Endodermal cell (in vitro differentiated cells): ENCODE measurements around the gene TUB. TPM values are rescaled to one million over a fixed set of nuclear protein-coding genes. Genes with fewer than 3 reads are reported as not detected.

Source experiments
- DNase-seq: peaks from one replicate; pipeline ENCODE4 v3.0.0-alpha.2; 2017
- H3K27ac ChIP-seq: 2 replicates; pipeline ENCODE4 v1.5.1; 2013; ENCODE audit warnings: mild to moderate bottlenecking, low read depth, low read length, moderate library complexity
- H3K27me3 ChIP-seq: 2 replicates; pipeline ENCODE4 v1.6.1; 2013; ENCODE audit warnings: mild to moderate bottlenecking, low read length, moderate library complexity; ENCODE audit not compliant: insufficient read depth, control insufficient read depth, poor library complexity, severe bottlenecking
- H3K36me3 ChIP-seq: 2 replicates; pipeline ENCODE4 v1.7.0; 2013; ENCODE audit warnings: mild to moderate bottlenecking, low read length, moderate library complexity; ENCODE audit not compliant: control insufficient read depth, insufficient read depth
- H3K4me1 ChIP-seq: one replicate; pipeline ENCODE4 v1.7.0; 2013; ENCODE audit warnings: low read length; ENCODE audit not compliant: control insufficient read depth, insufficient read depth
- H3K4me3 ChIP-seq: 2 replicates; pipeline ENCODE4 v1.5.1; 2013; ENCODE audit warnings: mild to moderate bottlenecking, low read length, moderate library complexity
- H3K9ac ChIP-seq: 2 replicates; pipeline ENCODE4 v1.6.1; 2013; ENCODE audit warnings: mild to moderate bottlenecking, low read length, moderate library complexity; ENCODE audit not compliant: poor library complexity, severe bottlenecking; ENCODE audit errors: extremely low read depth
- H3K9me3 ChIP-seq: 2 replicates; pipeline ENCODE4 v1.6.1; 2013; ENCODE audit warnings: mild to moderate bottlenecking, low read length, moderate library complexity; ENCODE audit not compliant: control insufficient read depth
- H3K27ac Mint-ChIP-seq: 2 replicates; pipeline ENCODE4 v1.8.0; 2020; ENCODE audit warnings: mixed read lengths
- H3K27me3 Mint-ChIP-seq: 2 replicates; pipeline ENCODE4 v1.8.0; 2021; ENCODE audit warnings: mild to moderate bottlenecking, mixed read lengths; ENCODE audit not compliant: insufficient read depth
- H3K36me3 Mint-ChIP-seq: 2 replicates; pipeline ENCODE4 v1.8.0; 2020; ENCODE audit warnings: low read depth, mixed read lengths
- H3K4me1 Mint-ChIP-seq: 2 replicates; pipeline ENCODE4 v1.8.0; 2020; ENCODE audit warnings: mixed read lengths
- H3K4me3 Mint-ChIP-seq: 2 replicates; pipeline ENCODE4 v1.8.0; 2020; ENCODE audit warnings: mild to moderate bottlenecking, moderate library complexity, mixed read lengths
- H3K9me3 Mint-ChIP-seq: 2 replicates; pipeline ENCODE4 v1.8.0; 2020; ENCODE audit warnings: mild to moderate bottlenecking, mixed read lengths
- CTCF ChIP-seq: fragments of 200-600 bp; sonication (generic); conservative IDR thresholded peaks from 2 replicates; pipeline ENCODE4 v1.5.0; 2021; ENCODE audit warnings: antibody characterized with exemption, mild to moderate bottlenecking
- WGBS, 2 experiments: methylation state at CpG; one replicate each; pipeline versions ENCODE4 v1.1.5 to v1.1.7; 2013; ENCODE audit warnings: missing lambda C conversion rate in 2 of 2, mixed read lengths in 1 of 2; ENCODE audit not compliant: insufficient coverage in 1 of 2, insufficient read length in 1 of 2; 5-methylcytosine and 5-hydroxymethylcytosine counted together
- total RNA-seq, 2 donors: library from RNA; stranded (reverse); fragmentation: NEBNext Ultra II Directional in 1 of 2; extraction: Animal tissue kit (Norgen Biotek cat#: 25700) in 1 of 2; gene quantifications; 2 replicates in 1 of 2; 3 replicates in 1 of 2; pipeline ENCODE4 v1.2.1, GENCODE V29; 2021

The TUB gene
- total RNA-seq, 2 donors from 2014 or later = 15.8 to 29.9 TPM

- Mint-ChIP-seq H3K4me3 (no peak overlapping the region), H3K4me1 (peaks cover 13% of the 10 kb centered on the region), H3K27ac (no peak overlapping the region), H3K27me3 (peaks cover 3% of the 10 kb centered on the region), H3K9me3 (no peaks in the 10 kb centered on the region), H3K36me3 (no peaks in the 10 kb centered on the region)
- DNase-seq = no peak
- Histone ChIP-seq H3K9me3 (no peaks in the 10 kb centered on the region), H3K27ac (no peak overlapping the region), H3K27me3 (no peaks in the 10 kb centered on the region), H3K9ac (no peak overlapping the region), H3K4me1 (no peaks in the 10 kb centered on the region), H3K4me3 (no peak overlapping the region), H3K36me3 (no peaks in the 10 kb centered on the region)
- WGBS, 2 experiments = 89 to 100% methylated on average over 1 to 3 of the region's 3 CpGs
- no peak for TF ChIP-seq CTCF
Observed at GRCh38 chr11:8060146-8060719, 20.8 kb upstream of the TUB start.

- H3K9me3 Mint-ChIP-seq = no peaks in the 10 kb centered on the region
- Histone ChIP-seq H3K9ac (no peak overlapping the region), H3K27me3 (no peaks in the 10 kb centered on the region), H3K4me3 (no peak overlapping the region), H3K9me3 (no peaks in the 10 kb centered on the region), H3K4me1 (no peaks in the 10 kb centered on the region), H3K36me3 (no peaks in the 10 kb centered on the region), H3K27ac (no peak overlapping the region)
- H3K4me1 Mint-ChIP-seq = peaks cover 13% of the 10 kb centered on the region
- no peaks in the 10 kb centered on the region for H3K36me3 Mint-ChIP-seq
- no peak for DNase-seq
- no peak overlapping the region for H3K4me3 Mint-ChIP-seq
- TF ChIP-seq CTCF = no peak
- WGBS, 2 experiments = 93 to 97% methylated on average over 6 to 12 of the region's 12 CpGs
- peaks cover 5% of the 10 kb centered on the region for H3K27me3 Mint-ChIP-seq
- H3K27ac Mint-ChIP-seq = no peak overlapping the region
Observed at GRCh38 chr11:8060801-8061554, 20.0 kb upstream of the TUB start.

GRCh38 chr11:8061555-8062428, 19.2 kb upstream of the TUB start:
- Mint-ChIP-seq H3K27me3 (peaks cover 8% of the 10 kb centered on the region), H3K4me3 (no peak overlapping the region), H3K4me1 (peaks cover 7% of the 10 kb centered on the region), H3K9me3 (no peaks in the 10 kb centered on the region), H3K27ac (peak overlapping the region; percentile 16), H3K36me3 (no peaks in the 10 kb centered on the region)
- H3K4me3 ChIP-seq = no peak overlapping the region
- H3K9ac ChIP-seq = no peak overlapping the region
- WGBS, 2 experiments = 89 to 91% methylated on average over 15 to 22 of the region's 22 CpGs
- H3K27ac ChIP-seq = no peak overlapping the region
- no peak for TF ChIP-seq CTCF
- H3K36me3 ChIP-seq = no peaks in the 10 kb centered on the region
- no peaks in the 10 kb centered on the region for H3K9me3 ChIP-seq
- H3K27me3 ChIP-seq = no peaks in the 10 kb centered on the region
- DNase-seq = peak; percentile 80
- no peaks in the 10 kb centered on the region for H3K4me1 ChIP-seq
